ENCODE data around the gene XPO5.

XPO5 gene

GRCh38 chr6:43621078-43621835 lies 45.4 kb upstream of the XPO5 start:
- Histone ChIP-seq H4K20me1 (ENCODE audit: insufficient read depth, low read length) (peaks cover 2% of the 10 kb centered on the region; the same call in 1 of the 2 replicates), H2AFZ (ENCODE audit: low read depth, low read length) (no peak overlapping the region), H3K4me3 (ENCODE audit: low read depth in 1 of 2, low read length in 2 of 2) (no peak overlapping the region), H3K27me3 (ENCODE audit: insufficient read depth, low read length, poor library complexity) (no peaks in the 10 kb centered on the region), H3K79me2 (ENCODE audit: insufficient read depth, low read length) (peaks cover 7% of the 10 kb centered on the region), H3K4me2 (ENCODE audit: insufficient read depth, low read length) (no peak overlapping the region), H3K9me3 (ENCODE audit: insufficient read depth, low read length, severe bottlenecking) (no peaks in the 10 kb centered on the region), H3K9ac (ENCODE audit: low read depth, low read length) (no peak overlapping the region), H3K4me1 (ENCODE audit: insufficient read depth, low read length) (0 out of 2 replicates have a peak, but pooled peaks cover 3% of the 10 kb centered on the region), H3K27ac (ENCODE audit: low read length) (no peak overlapping the region), H3K36me3 (ENCODE audit: insufficient read depth, low read length) (peaks cover 81% of the 10 kb centered on the region)
- TF ChIP-seq EZH2 (IDR thresholded peaks at IDR 0.05; ENCODE audit: borderline replicate concordance, low read depth, low read length, severe bottlenecking) (no peak), CTCF (IDR thresholded peaks at IDR 0.05; ENCODE audit: borderline replicate concordance, extremely low read depth, low read length, poor library complexity, severe bottlenecking) (no peak)
- no peak for DNase-seq
- ATAC-seq (ENCODE audit: insufficient read depth, low read depth), result no peak

- Histone ChIP-seq H3K9me3 (ENCODE audit: insufficient read depth, low read length, severe bottlenecking) (no peaks in the 10 kb centered on the region), H3K9ac (ENCODE audit: low read depth, low read length) (no peak overlapping the region), H3K4me3 (ENCODE audit: low read depth in 1 of 2, low read length in 2 of 2) (no peak overlapping the region), H3K4me1 (ENCODE audit: insufficient read depth, low read length) (no peaks in the 10 kb centered on the region), H3K27me3 (ENCODE audit: insufficient read depth, low read length, poor library complexity) (no peaks in the 10 kb centered on the region), H3K4me2 (ENCODE audit: insufficient read depth, low read length) (no peak overlapping the region), H3K27ac (ENCODE audit: low read length) (no peak overlapping the region), H3K79me2 (ENCODE audit: insufficient read depth, low read length) (no peaks in the 10 kb centered on the region), H2AFZ (ENCODE audit: low read depth, low read length) (no peak overlapping the region), H3K36me3 (ENCODE audit: insufficient read depth, low read length) (peaks cover 67% of the 10 kb centered on the region), H4K20me1 (ENCODE audit: insufficient read depth, low read length) (no peaks in the 10 kb centered on the region; the same call in 1 of the 2 replicates)
- DNase-seq (no peak), ATAC-seq (ENCODE audit: insufficient read depth, low read depth) (no peak)
- TF ChIP-seq CTCF (IDR thresholded peaks at IDR 0.05; ENCODE audit: borderline replicate concordance, extremely low read depth, low read length, poor library complexity, severe bottlenecking) (no peak), EZH2 (IDR thresholded peaks at IDR 0.05; ENCODE audit: borderline replicate concordance, low read depth, low read length, severe bottlenecking) (no peak)
These were observed 41.1 kb upstream of the XPO5 start for GRCh38 chr6:43616725-43617472.

GRCh38 chr6:43614396-43614730 lies 38.5 kb upstream of the XPO5 start:
- DNase-seq (no peak), ATAC-seq (ENCODE audit: insufficient read depth, low read depth) (no peak)
- Histone ChIP-seq H3K4me2 (ENCODE audit: insufficient read depth, low read length) (no peak overlapping the region), H3K4me1 (ENCODE audit: insufficient read depth, low read length) (no peaks in the 10 kb centered on the region), H3K79me2 (ENCODE audit: insufficient read depth, low read length) (no peaks in the 10 kb centered on the region), H4K20me1 (ENCODE audit: insufficient read depth, low read length) (no peaks in the 10 kb centered on the region), H3K27me3 (ENCODE audit: insufficient read depth, low read length, poor library complexity) (no peaks in the 10 kb centered on the region), H3K9me3 (ENCODE audit: insufficient read depth, low read length, severe bottlenecking) (no peaks in the 10 kb centered on the region), H3K9ac (ENCODE audit: low read depth, low read length) (no peak overlapping the region), H2AFZ (ENCODE audit: low read depth, low read length) (no peak overlapping the region), H3K27ac (ENCODE audit: low read length) (no peak overlapping the region), H3K4me3 (ENCODE audit: low read depth in 1 of 2, low read length in 2 of 2) (no peak overlapping the region), H3K36me3 (ENCODE audit: insufficient read depth, low read length) (peaks cover 67% of the 10 kb centered on the region)
- TF ChIP-seq EZH2 (IDR thresholded peaks at IDR 0.05; ENCODE audit: borderline replicate concordance, low read depth, low read length, severe bottlenecking) (no peak), CTCF (IDR thresholded peaks at IDR 0.05; ENCODE audit: borderline replicate concordance, extremely low read depth, low read length, poor library complexity, severe bottlenecking) (no peak)
